ENCODE results near the gene TTC38. TPM values are rescaled to one million over a fixed set of nuclear protein-coding genes. Genes with fewer than 3 reads are reported as not detected.
A peak's percentile ranks its signal among the peaks of the same experiment; 100 is the strongest.

The TTC38 gene
- total and polyA plus RNA-seq, 2 donors, result 4.6 to 10.3 TPM

- H3K27me3 ChIP-seq (ENCODE audit: control insufficient read depth in 2 of 2, insufficient read depth in 1 of 2, low read length in 1 of 2), result no peaks in the 10 kb centered on the region
- H3K9me3 ChIP-seq (ENCODE audit: control insufficient read depth in 2 of 2, insufficient read depth in 1 of 2, low read length in 1 of 2), result no peaks in the 10 kb centered on the region
- WGBS, result 81% methylated on average over 13 of the region's 13 CpGs
- H3K4me3 ChIP-seq (ENCODE audit: low read length in 2 of 2), result no peak overlapping the region
- peaks cover 0 to 14% of the 10 kb centered on the region in 2 donors for H3K36me3 ChIP-seq (ENCODE audit: control insufficient read depth in 2 of 2, insufficient read depth in 2 of 2, low read length in 1 of 2)
- no peak for DNase-seq (ENCODE audit: low read depth in 6 of 9, low spot score in 9 of 9)
- H3K4me1 ChIP-seq (ENCODE audit: control insufficient read depth in 2 of 2, insufficient read depth in 2 of 2, low read length in 2 of 2), result peaks cover 4 to 12% of the 10 kb centered on the region in 2 donors
- H3K27ac ChIP-seq (ENCODE audit: low read depth in 1 of 2, low read length in 1 of 2), result no peak overlapping the region
These were observed 37.4 kb upstream of the TTC38 start for GRCh38 chr22:46230262-46230901.

GRCh38 chr22:46233231-46233630, 34.6 kb upstream of the TTC38 start:
- no peak overlapping the region for H3K4me3 ChIP-seq (ENCODE audit: low read length in 2 of 2)
- peak in 1 of 9 donors; percentile 44 for DNase-seq (ENCODE audit: low read depth in 6 of 9, low spot score in 9 of 9)
- 57% methylated on average over 9 of the region's 9 CpGs for WGBS
- no peak overlapping the region for H3K27ac ChIP-seq (ENCODE audit: low read depth in 1 of 2, low read length in 1 of 2)
- peaks cover 0 to 22% of the 10 kb centered on the region in 2 donors for H3K36me3 ChIP-seq (ENCODE audit: control insufficient read depth in 2 of 2, insufficient read depth in 2 of 2, low read length in 1 of 2)
- peaks cover 4 to 6% of the 10 kb centered on the region in 2 donors for H3K9me3 ChIP-seq (ENCODE audit: control insufficient read depth in 2 of 2, insufficient read depth in 1 of 2, low read length in 1 of 2)
- H3K4me1 ChIP-seq (ENCODE audit: control insufficient read depth in 2 of 2, insufficient read depth in 2 of 2, low read length in 2 of 2), result peaks cover 4 to 28% of the 10 kb centered on the region in 2 donors
- H3K27me3 ChIP-seq (ENCODE audit: control insufficient read depth in 2 of 2, insufficient read depth in 1 of 2, low read length in 1 of 2), result no peaks in the 10 kb centered on the region

DNA sequence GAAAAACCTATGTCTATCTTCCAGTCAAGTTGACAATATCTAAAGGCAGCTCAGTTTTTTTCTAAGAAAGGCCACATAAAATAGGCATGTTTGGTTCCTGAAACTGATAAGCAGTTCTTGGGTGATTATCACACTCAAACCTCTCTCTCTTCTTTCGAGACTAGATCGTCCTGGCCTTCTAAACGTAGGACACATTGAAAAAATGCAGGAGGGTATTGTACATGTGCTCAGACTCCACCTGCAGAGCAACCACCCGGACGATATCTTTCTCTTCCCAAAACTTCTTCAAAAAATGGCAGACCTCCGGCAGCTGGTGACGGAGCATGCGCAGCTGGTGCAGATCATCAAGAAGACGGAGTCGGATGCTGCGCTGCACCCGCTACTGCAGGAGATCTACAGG, 32.8 kb upstream of the TTC38 start:
- Histone ChIP-seq H3K9me3 (ENCODE audit: control insufficient read depth in 2 of 2, insufficient read depth in 1 of 2, low read length in 1 of 2) (peaks cover 8 to 11% of the 10 kb centered on the region in 2 donors), H3K27me3 (ENCODE audit: control insufficient read depth in 2 of 2, insufficient read depth in 1 of 2, low read length in 1 of 2) (no peaks in the 10 kb centered on the region), H3K27ac (ENCODE audit: low read depth in 1 of 2, low read length in 1 of 2) (no peak overlapping the region), H3K36me3 (ENCODE audit: control insufficient read depth in 2 of 2, insufficient read depth in 2 of 2, low read length in 1 of 2) (peaks cover 0 to 29% of the 10 kb centered on the region in 2 donors), H3K4me1 (ENCODE audit: control insufficient read depth in 2 of 2, insufficient read depth in 2 of 2, low read length in 2 of 2) (peaks cover 15 to 45% of the 10 kb centered on the region in 2 donors), H3K4me3 (ENCODE audit: low read length in 2 of 2) (no peak overlapping the region)
- 97% methylated on average over 12 of the region's 12 CpGs for WGBS
- no peak for DNase-seq (ENCODE audit: low read depth in 6 of 9, low spot score in 9 of 9)

DNA sequence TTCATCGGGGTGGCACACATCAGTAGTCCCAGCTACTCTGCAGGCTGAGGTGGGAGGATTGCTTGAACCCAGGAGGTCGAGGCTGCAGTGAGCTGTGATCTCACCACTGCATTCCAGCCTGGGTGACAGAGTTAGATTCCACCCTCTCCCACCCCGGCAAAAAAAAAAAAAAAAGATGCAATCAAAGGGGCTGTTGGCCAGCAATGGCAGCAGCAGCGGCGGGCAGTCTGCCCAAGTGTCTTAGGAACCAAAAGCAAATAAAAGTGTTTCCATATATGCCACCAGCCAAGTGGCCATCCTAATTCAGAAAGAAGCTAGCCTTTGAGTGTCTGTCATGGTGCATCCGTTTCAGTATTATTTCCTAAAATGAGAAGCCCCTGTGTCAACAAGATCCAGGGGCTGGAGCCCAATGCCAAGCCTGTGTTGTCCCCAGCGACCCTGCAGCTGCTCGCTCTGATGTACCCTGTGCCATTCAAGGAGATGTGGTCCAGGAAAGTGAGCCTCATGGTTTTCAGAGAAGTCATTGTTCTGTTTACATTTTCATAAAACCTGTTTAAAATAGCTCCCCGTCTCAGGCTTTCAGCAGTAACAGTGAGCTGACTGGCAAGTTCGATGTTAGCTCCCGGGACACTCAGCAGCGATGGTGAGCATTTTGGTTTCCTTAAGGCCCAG, 30.2 kb upstream of the TTC38 start:
- H3K27me3 ChIP-seq (ENCODE audit: control insufficient read depth in 2 of 2, insufficient read depth in 1 of 2, low read length in 1 of 2), result no peaks in the 10 kb centered on the region
- DNase-seq (ENCODE audit: low read depth in 6 of 9, low spot score in 9 of 9), result no peak
- H3K36me3 ChIP-seq (ENCODE audit: control insufficient read depth in 2 of 2, insufficient read depth in 2 of 2, low read length in 1 of 2), result peaks cover 0 to 23% of the 10 kb centered on the region in 2 donors
- H3K4me3 ChIP-seq (ENCODE audit: low read length in 2 of 2), result no peak overlapping the region
- no peak overlapping the region for H3K27ac ChIP-seq (ENCODE audit: low read depth in 1 of 2, low read length in 1 of 2)
- H3K4me1 ChIP-seq (ENCODE audit: control insufficient read depth in 2 of 2, insufficient read depth in 2 of 2, low read length in 2 of 2), result peaks cover 29 to 64% of the 10 kb centered on the region in 2 donors
- 95% methylated on average over 12 of the region's 12 CpGs for WGBS
- H3K9me3 ChIP-seq (ENCODE audit: control insufficient read depth in 2 of 2, insufficient read depth in 1 of 2, low read length in 1 of 2), result peaks cover 8 to 11% of the 10 kb centered on the region in 2 donors

DNA sequence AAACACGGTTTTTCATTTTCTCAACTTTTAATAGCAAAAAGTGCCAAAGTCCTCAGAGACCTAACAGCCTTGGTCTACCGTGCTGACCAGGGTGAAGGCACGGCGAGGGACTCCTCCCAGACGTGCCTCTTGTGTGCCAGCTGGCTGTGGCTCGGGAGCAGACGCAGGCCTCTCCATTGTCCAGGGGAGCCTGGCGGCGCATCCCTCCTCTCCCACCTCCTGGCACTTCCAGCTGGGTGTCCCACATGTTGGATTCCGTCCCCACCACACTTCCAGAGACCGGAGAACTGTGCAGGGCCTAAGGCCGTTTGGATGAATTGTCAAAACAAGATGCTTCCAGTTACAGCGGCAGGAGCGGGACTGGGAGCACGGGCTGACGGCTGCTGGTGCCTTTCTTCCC, 29.3 kb upstream of the TTC38 start:
- peaks cover 8 to 11% of the 10 kb centered on the region in 2 donors for H3K9me3 ChIP-seq (ENCODE audit: control insufficient read depth in 2 of 2, insufficient read depth in 1 of 2, low read length in 1 of 2)
- H3K36me3 ChIP-seq (ENCODE audit: control insufficient read depth in 2 of 2, insufficient read depth in 2 of 2, low read length in 1 of 2), result peaks cover 4 to 23% of the 10 kb centered on the region in 2 donors
- no peaks in the 10 kb centered on the region for H3K27me3 ChIP-seq (ENCODE audit: control insufficient read depth in 2 of 2, insufficient read depth in 1 of 2, low read length in 1 of 2)
- H3K27ac ChIP-seq (ENCODE audit: low read depth in 1 of 2, low read length in 1 of 2), result no peak overlapping the region
- DNase-seq (ENCODE audit: low read depth in 6 of 9, low spot score in 9 of 9), result no peak
- H3K4me3 ChIP-seq (ENCODE audit: low read length in 2 of 2), result no peak overlapping the region
- H3K4me1 ChIP-seq (ENCODE audit: control insufficient read depth in 2 of 2, insufficient read depth in 2 of 2, low read length in 2 of 2), result peaks cover 29 to 67% of the 10 kb centered on the region in 2 donors
- 99% methylated on average over 16 of the region's 16 CpGs for WGBS

DNA sequence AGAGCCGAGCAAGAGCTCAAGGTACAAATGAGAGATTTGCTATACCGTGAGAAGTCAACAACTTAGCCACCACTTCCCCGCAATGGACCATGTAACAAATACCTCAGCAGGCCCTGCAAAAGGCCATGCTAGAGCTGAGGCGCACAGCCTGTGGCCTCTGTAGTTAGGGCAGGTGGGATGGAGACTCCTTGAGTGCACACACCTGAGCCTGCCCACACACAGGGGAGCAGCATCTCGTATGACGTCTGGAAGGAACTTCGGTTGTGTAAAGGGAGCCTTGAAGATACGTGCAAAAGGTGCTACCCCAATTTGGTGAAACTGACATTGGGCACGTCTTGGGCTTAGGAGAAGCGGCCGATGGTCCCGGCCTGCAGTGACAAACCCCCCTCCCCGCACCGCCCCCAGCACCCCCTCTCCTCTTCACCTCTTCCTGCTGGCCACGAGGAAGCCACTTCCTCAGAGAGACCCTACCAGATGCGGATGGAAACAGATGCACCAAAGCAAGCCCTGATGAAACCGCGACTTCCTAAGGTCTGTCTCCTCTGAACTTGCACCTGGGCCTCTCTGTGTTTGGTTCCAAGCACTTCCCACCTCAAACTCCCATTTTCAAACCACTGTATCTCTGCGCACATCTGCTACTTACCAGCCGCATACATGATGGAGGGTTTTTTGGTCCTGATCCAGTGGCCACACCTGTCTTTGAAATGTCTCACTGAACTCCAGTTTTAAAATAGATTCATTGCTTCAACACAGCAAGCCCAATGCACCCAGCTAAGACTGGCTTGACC, 28.4 kb upstream of the TTC38 start:
- WGBS, result 18% methylated on average over 20 of the region's 20 CpGs
- peaks cover 8 to 11% of the 10 kb centered on the region in 2 donors for H3K9me3 ChIP-seq (ENCODE audit: control insufficient read depth in 2 of 2, insufficient read depth in 1 of 2, low read length in 1 of 2)
- peaks cover 8 to 31% of the 10 kb centered on the region in 2 donors for H3K36me3 ChIP-seq (ENCODE audit: control insufficient read depth in 2 of 2, insufficient read depth in 2 of 2, low read length in 1 of 2)
- no peaks in the 10 kb centered on the region for H3K27me3 ChIP-seq (ENCODE audit: control insufficient read depth in 2 of 2, insufficient read depth in 1 of 2, low read length in 1 of 2)
- peak; percentile 63 to 94 (median 79) for DNase-seq (ENCODE audit: low read depth in 6 of 9, low spot score in 9 of 9)
- H3K27ac ChIP-seq (ENCODE audit: low read depth in 1 of 2, low read length in 1 of 2), result peak overlapping the region; percentile 78 to 82
- H3K4me3 ChIP-seq (ENCODE audit: low read length in 2 of 2), result peak overlapping the region in 1 of 2 donors; percentile 0
- peaks cover 31 to 76% of the 10 kb centered on the region in 2 donors for H3K4me1 ChIP-seq (ENCODE audit: control insufficient read depth in 2 of 2, insufficient read depth in 2 of 2, low read length in 2 of 2)

- Histone ChIP-seq H3K4me3 (ENCODE audit: low read length in 2 of 2) (peak overlapping the region in 1 of 2 donors; percentile 0), H3K27ac (ENCODE audit: low read depth in 1 of 2, low read length in 1 of 2) (peak overlapping the region; percentile 22 to 82), H3K4me1 (ENCODE audit: control insufficient read depth in 2 of 2, insufficient read depth in 2 of 2, low read length in 2 of 2) (peaks cover 36 to 80% of the 10 kb centered on the region in 2 donors), H3K27me3 (ENCODE audit: control insufficient read depth in 2 of 2, insufficient read depth in 1 of 2, low read length in 1 of 2) (no peaks in the 10 kb centered on the region), H3K36me3 (ENCODE audit: control insufficient read depth in 2 of 2, insufficient read depth in 2 of 2, low read length in 1 of 2) (peaks cover 13 to 30% of the 10 kb centered on the region in 2 donors), H3K9me3 (ENCODE audit: control insufficient read depth in 2 of 2, insufficient read depth in 1 of 2, low read length in 1 of 2) (peaks cover 8 to 11% of the 10 kb centered on the region in 2 donors)
- 7% methylated on average over 2 of the region's 2 CpGs for WGBS
- DNase-seq (ENCODE audit: low read depth in 6 of 9, low spot score in 9 of 9), result peak in 1 of 9 donors; percentile 39
These were observed 27.7 kb upstream of the TTC38 start for GRCh38 chr22:46240073-46240472.

GRCh38 chr22:46240506-46240905, 27.3 kb upstream of the TTC38 start:
- whole genome bisulfite sequencing, result 74% methylated on average over 6 of the region's 6 CpGs
- H3K4me3 ChIP-seq (ENCODE audit: low read length in 2 of 2), result no peak overlapping the region
- peaks cover 8 to 11% of the 10 kb centered on the region in 2 donors for H3K9me3 ChIP-seq (ENCODE audit: control insufficient read depth in 2 of 2, insufficient read depth in 1 of 2, low read length in 1 of 2)
- H3K27ac ChIP-seq (ENCODE audit: low read depth in 1 of 2, low read length in 1 of 2), result peak overlapping the region in 1 of 2 donors; percentile 82
- no peaks in the 10 kb centered on the region for H3K27me3 ChIP-seq (ENCODE audit: control insufficient read depth in 2 of 2, insufficient read depth in 1 of 2, low read length in 1 of 2)
- H3K4me1 ChIP-seq (ENCODE audit: control insufficient read depth in 2 of 2, insufficient read depth in 2 of 2, low read length in 2 of 2), result peaks cover 37 to 78% of the 10 kb centered on the region in 2 donors
- peaks cover 13 to 27% of the 10 kb centered on the region in 2 donors for H3K36me3 ChIP-seq (ENCODE audit: control insufficient read depth in 2 of 2, insufficient read depth in 2 of 2, low read length in 1 of 2)
- no peak for DNase-seq (ENCODE audit: low read depth in 6 of 9, low spot score in 9 of 9)
